Esophagus (tissue), 2 donors: Measurements from ENCODE around the gene CFAP57. TPM values are rescaled to one million over a fixed set of nuclear protein-coding genes. Genes with fewer than 3 reads are reported as not detected.

ENCODE experiments used
- H3K27ac ChIP-seq, 2 donors: one replicate each; pipeline ENCODE4 v1.5.1; 2013; ENCODE audit warnings: low read depth in 2 of 2, mild to moderate bottlenecking in 2 of 2, inconsistent platforms in 1 of 2, low read length in 1 of 2, moderate library complexity in 1 of 2
- H3K27me3 ChIP-seq, 2 donors: one replicate each; pipeline ENCODE4 v1.6.1; 2013; ENCODE audit warnings: low read length in 2 of 2, control low read depth in 1 of 2, mild to moderate bottlenecking in 1 of 2; ENCODE audit not compliant: insufficient read depth in 2 of 2, control insufficient read depth in 1 of 2
- H3K36me3 ChIP-seq, 2 donors: one replicate each; pipeline ENCODE4 v1.6.1; 2013; ENCODE audit warnings: low read length in 1 of 2; ENCODE audit not compliant: control insufficient read depth in 2 of 2, insufficient read depth in 2 of 2
- H3K4me1 ChIP-seq, 2 donors: one replicate each; pipeline ENCODE4 v1.6.1; 2013; ENCODE audit warnings: low read length in 1 of 2; ENCODE audit not compliant: control insufficient read depth in 2 of 2, insufficient read depth in 2 of 2
- H3K4me3 ChIP-seq, 2 donors: one replicate each; pipeline ENCODE4 v1.5.1; 2013; ENCODE audit warnings: low read length in 2 of 2, mild to moderate bottlenecking in 2 of 2, low read depth in 1 of 2, moderate library complexity in 1 of 2
- H3K9me3 ChIP-seq, 2 donors: one replicate each; pipeline ENCODE4 v1.6.1; 2013; ENCODE audit warnings: mild to moderate bottlenecking in 2 of 2, low read depth in 1 of 2, low read length in 1 of 2, moderate library complexity in 1 of 2; ENCODE audit not compliant: control insufficient read depth in 2 of 2, insufficient read depth in 1 of 2
- WGBS, 2 donors: extraction: QIAGEN DNeasy Blood & Tissue Kit; methylation state at CpG; one replicate each; pipeline ENCODE4 v1.1.7; 2013; 5-methylcytosine and 5-hydroxymethylcytosine counted together
- polyA plus RNA-seq, 2 donors: library from polyadenylated mRNA; stranded (reverse); fragments of 200-250 nt; gene quantifications; one replicate each; pipeline ENCODE4 v1.2.3, GENCODE V29; 2013
- donor health status: healthy with polysubstance abuse.
- donor health status: Bipolar disorder and iron deficiency.

CFAP57 gene
- polyA plus RNA-seq, 2 donors: 0.02 to 0.06 TPM

DNA sequence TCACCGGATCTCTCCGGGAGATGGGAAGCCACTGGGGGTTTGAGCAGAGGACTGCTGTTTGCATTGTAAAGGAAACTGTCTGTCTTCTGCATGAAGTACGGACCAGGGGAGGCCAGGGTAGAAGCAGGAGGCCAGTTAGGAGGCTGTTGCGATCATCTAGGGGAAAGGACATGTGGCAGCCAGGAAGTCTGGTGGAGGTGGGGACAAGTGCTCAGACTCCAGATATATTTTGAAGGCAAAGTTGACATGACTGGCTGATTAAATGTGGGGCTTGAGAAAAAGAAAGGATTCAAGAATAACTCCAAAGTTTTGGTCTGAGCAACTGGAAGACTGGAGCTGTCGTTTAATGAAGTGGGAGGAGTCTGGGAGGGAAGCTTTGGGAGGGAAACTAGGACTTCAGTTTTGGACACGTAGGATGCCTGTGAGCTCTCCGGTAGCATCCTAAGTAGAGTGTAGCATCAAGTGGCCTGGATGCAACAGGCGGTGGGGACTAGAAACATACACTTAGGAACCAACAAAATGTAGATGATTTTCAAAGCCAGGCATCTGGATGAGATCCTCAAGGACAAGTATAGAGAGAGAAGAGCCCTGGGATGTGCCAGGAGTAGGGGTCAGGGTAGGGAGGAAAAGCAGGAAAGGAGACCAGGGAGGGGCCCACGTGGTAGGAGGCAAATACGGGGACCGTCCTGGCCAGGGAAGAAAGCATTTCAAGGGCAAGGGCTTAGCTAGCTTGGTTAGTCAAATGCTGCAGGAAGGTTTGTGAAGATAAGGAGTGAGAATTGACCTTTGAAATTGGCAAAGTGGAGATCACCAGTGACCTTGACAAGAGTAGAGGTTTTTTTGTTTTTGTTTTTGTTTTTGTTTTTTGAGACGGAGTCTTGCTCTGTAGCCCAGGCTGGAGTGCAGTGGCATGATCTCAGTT, 116.9 kb downstream of the CFAP57 start:
- no peaks in the 10 kb centered on the region for H3K9me3 ChIP-seq
- peaks cover 2 to 15% of the 10 kb centered on the region in 2 donors for H3K4me1 ChIP-seq
- 68 to 77% methylated on average over 12 of the region's 12 CpGs for WGBS, 2 donors
- no peak overlapping the region for H3K27ac ChIP-seq
- no peaks in the 10 kb centered on the region for H3K36me3 ChIP-seq
- H3K27me3 ChIP-seq: no peaks in the 10 kb centered on the region
- H3K4me3 ChIP-seq: no peak overlapping the region

DNA sequence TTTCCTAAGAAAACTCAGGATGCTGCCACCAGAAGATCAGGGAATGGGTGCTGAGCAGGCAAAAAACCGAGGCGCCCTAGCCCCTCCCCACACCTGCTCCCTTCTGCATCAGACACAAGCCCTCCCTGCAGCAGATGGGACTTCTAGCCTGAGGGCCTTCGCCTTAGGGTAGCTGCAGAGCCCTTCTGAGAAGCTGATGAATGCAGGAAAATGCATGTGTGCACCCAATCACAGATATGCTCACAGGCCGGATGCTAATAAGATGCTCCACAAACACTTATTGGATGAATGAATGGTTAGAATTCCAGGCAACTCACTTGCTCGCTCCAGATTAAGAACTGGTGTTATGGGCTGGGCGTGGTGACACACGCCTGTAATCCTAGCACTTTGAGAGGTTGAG, 120.1 kb downstream of the CFAP57 start:
- Histone ChIP-seq H3K4me1 (peaks cover 2 to 6% of the 10 kb centered on the region in 2 donors), H3K9me3 (no peaks in the 10 kb centered on the region), H3K4me3 (no peak overlapping the region), H3K36me3 (no peaks in the 10 kb centered on the region), H3K27ac (no peak overlapping the region), H3K27me3 (no peaks in the 10 kb centered on the region)
- WGBS, 2 donors: 73 to 76% methylated on average over 7 of the region's 7 CpGs

DNA sequence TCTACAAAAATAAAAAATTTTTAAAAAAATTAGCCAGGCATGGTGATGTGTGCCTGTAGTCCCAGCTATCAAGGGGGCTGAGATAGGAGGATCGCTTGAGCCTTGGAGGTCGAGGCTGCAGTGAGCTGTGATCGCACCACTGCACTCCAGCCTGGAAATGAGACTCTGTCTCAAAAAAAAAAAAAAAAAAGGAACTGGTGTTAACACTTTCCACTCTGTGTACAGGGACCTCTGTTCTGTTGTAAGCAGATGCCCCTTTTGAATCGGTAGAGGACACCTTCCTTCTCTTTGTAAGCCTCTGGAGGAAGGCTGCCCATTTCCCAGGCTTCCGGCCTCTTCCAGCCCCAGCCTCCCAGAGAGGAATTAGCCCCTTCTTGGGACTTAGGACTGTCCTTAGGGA, 120.5 kb downstream of the CFAP57 start:
- no peaks in the 10 kb centered on the region for H3K27me3 ChIP-seq
- H3K27ac ChIP-seq: no peak overlapping the region
- H3K4me3 ChIP-seq: no peak overlapping the region
- no peaks in the 10 kb centered on the region for H3K36me3 ChIP-seq
- H3K9me3 ChIP-seq: no peaks in the 10 kb centered on the region
- peaks cover 2 to 6% of the 10 kb centered on the region in 2 donors for H3K4me1 ChIP-seq
- 84 to 90% methylated on average over 5 of the region's 5 CpGs for WGBS, 2 donors

DNA sequence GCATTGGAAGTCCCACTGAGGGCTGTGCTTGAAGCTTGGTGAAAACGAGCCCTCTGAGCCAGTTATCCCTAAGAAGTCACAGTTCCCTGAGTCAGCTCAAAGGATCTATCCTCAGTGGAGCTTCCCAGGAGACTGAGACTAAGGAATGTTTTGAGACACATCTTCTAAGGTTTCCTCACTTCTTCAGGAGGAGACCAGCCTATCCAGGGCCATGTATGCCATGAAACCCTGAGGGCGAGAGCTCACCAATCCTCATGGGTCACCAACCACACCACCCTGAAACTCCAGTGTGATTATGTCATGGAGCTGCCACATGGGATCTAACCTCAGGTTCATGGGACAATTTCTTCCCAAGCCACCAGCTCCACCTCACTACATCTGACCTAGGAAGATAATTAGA, 121.0 kb downstream of the CFAP57 start:
- no peaks in the 10 kb centered on the region for H3K9me3 ChIP-seq
- 81 to 90% methylated on average over 2 of the region's 2 CpGs for WGBS, 2 donors
- H3K4me1 ChIP-seq: peaks cover 2 to 6% of the 10 kb centered on the region in 2 donors
- H3K27me3 ChIP-seq: no peaks in the 10 kb centered on the region
- no peak overlapping the region for H3K4me3 ChIP-seq
- H3K36me3 ChIP-seq: no peaks in the 10 kb centered on the region
- no peak overlapping the region for H3K27ac ChIP-seq

DNA sequence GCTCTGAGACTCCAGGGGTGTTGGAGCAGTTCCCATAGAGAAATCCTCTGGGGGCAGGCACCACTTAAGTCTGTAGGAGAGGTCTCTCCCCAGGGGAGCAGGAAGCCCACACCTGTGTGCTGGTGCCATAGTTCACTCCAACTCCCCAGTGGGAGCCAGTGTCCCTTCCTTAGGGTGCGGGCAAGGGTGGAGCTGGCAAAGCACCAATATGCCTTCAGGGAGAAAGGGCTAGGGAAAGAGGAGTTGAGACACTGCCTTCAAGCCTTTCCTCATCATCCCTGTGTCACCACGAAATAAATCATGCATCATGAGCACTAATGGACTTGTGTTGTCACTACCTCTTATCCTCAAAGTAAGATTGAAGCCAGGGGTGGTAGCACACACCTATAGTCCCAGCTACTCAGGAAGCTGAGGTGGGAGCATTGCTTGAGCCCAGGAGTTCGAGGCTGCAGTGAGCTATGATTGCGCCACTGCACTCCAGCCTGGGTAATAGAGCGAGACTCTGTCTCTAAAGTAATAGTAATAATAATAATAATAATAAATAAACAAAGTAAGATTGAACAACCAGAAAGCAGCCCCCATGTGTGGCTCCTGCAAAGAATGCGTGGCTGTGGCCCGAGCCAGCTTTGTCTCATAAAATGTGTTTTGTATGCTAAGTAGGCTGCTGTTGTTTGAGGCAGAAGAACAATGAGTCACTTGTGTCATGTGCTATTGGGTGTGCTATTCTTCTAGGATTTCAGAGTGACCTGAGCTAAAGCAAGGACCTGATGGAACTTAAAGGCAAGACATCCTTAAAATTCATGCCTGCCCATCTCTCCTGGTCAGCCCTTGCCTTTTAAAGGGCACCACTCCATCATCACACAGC, 122.0 kb downstream of the CFAP57 start:
- Histone ChIP-seq H3K4me1 (peaks cover 2 to 6% of the 10 kb centered on the region in 2 donors), H3K27me3 (no peaks in the 10 kb centered on the region), H3K4me3 (no peak overlapping the region), H3K9me3 (no peaks in the 10 kb centered on the region), H3K36me3 (no peaks in the 10 kb centered on the region), H3K27ac (peak overlapping the region; percentile 21 to 61)
- WGBS, 2 donors: 70 to 72% methylated on average over 7 of the region's 7 CpGs

DNA sequence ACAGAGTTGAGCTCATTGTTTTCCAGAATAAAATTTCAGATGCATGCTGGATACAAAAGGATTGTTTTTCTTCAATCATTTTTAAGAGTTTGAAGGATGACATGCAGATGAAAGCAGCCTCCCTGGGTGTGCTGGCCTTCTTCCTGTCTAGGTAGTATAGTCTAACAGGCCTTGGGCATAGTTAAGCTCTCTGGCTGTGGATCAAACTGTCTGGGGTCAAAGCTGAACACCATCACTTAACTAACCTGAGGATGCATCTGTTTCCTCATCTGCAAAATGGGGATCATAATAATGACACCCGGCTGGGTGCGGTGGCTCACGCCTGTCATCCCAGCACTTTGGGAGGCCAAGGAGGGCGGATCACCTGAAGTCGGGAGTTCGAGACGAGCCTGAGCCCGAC, 122.6 kb downstream of the CFAP57 start:
- 84 to 87% methylated on average over 8 of the region's 8 CpGs for WGBS, 2 donors
- no peaks in the 10 kb centered on the region for H3K9me3 ChIP-seq
- H3K4me1 ChIP-seq: peaks cover 2 to 6% of the 10 kb centered on the region in 2 donors
- no peak overlapping the region for H3K4me3 ChIP-seq
- H3K36me3 ChIP-seq: no peaks in the 10 kb centered on the region
- H3K27me3 ChIP-seq: no peaks in the 10 kb centered on the region
- peak overlapping the region in 1 of 2 donors; percentile 61 for H3K27ac ChIP-seq

DNA sequence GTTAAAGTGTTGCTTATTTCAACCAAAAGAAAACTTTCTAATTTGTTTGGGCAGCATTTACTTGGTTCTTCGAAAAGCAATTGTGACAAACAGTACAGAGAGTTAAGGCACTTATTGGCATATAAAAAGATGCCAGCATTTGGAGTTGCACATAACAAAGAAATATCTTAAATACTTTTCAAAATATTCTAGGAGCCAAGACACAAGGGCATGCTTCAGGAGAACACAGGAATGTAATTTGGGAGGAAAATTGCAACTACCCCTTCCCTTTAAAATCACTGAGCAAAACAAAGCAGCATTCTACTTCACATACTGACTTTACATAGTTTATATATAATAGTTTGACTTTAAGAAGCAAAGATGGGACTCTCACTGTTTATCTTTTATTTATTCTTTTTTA, 124.1 kb downstream of the CFAP57 start:
- H3K27ac ChIP-seq: no peak overlapping the region
- no peaks in the 10 kb centered on the region for H3K27me3 ChIP-seq
- no peaks in the 10 kb centered on the region for H3K36me3 ChIP-seq
- WGBS, 2 donors: 49 to 50% methylated on average over 1 of the region's 1 CpG
- H3K9me3 ChIP-seq: no peaks in the 10 kb centered on the region
- peaks cover 0 to 6% of the 10 kb centered on the region in 2 donors for H3K4me1 ChIP-seq
- H3K4me3 ChIP-seq: no peak overlapping the region

DNA sequence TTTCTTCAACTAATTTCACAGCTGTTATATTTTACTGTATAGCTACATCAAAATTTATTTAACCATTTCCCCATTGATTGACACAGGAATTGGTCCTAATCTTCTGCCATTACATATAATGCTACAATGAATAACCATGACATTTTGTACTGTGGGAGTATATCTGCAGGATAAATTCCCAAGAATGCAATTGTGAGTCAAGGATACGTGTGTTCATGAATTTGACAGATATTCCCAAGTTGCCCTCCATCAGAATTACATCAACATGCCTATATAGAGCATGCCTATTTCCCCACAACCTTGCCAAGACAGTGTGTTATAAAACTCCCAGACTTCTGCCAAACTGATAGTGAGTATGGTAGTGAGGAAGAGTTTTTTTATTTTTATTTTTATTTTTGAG, 125.9 kb downstream of the CFAP57 start:
- H3K4me1 ChIP-seq: peaks cover 0 to 6% of the 10 kb centered on the region in 2 donors
- 82 to 86% methylated on average over 1 of the region's 1 CpG for WGBS, 2 donors

DNA sequence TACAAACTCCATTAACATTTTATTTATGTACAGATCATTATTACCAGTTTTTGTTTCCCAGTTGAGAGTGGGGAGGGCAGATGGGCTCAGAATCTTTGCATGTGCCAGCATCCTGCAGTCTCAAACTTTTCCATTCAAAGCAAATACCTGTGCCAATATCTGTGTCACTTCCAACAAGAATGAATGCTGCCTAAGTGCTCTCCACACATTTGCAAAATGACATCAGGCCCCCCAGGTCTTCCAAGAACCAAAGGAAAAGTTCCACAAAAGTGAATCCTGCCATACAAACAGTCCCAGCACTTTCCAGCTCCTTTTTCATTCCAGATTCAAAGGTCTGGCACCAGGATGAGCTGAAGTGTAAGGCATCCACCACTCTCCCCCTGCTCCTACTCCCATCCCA, 127.0 kb downstream of the CFAP57 start:
- H3K4me3 ChIP-seq: no peak overlapping the region
- no peak overlapping the region for H3K27ac ChIP-seq
- H3K9me3 ChIP-seq: no peaks in the 10 kb centered on the region
- peaks cover 2 to 6% of the 10 kb centered on the region in 2 donors for H3K4me1 ChIP-seq
- H3K36me3 ChIP-seq: no peaks in the 10 kb centered on the region
- H3K27me3 ChIP-seq: no peaks in the 10 kb centered on the region

More for the DNA sequence above, 125.9 kb downstream of the CFAP57 start:
- Histone ChIP-seq H3K36me3 (no peaks in the 10 kb centered on the region), H3K4me3 (no peak overlapping the region), H3K27me3 (no peaks in the 10 kb centered on the region), H3K9me3 (no peaks in the 10 kb centered on the region), H3K27ac (no peak overlapping the region)
